Panc1 (cell line): ENCODE data around the gene LMAN1L. TPM values are rescaled to one million over a fixed set of nuclear protein-coding genes. Genes with fewer than 3 reads are reported as not detected.

ENCODE experiments used
- ATAC-seq: fragments of 200-7000 bp; cut with Tn5 transposase; 2 replicates; pipeline ENCODE4 v1.9.1; 2020; ENCODE audit warnings: mild to moderate bottlenecking, moderate library complexity
- BruUV-seq: library from RNA; stranded (reverse); fragments of 400-500 nt; replicated peaks from 2 replicates; lab custom pipeline; 2021; lab: Mats Ljungman, UMichigan
- CTCF ChIA-PET: fragments of 300-600 bp; sonication (Branson Sonifier 250); formaldehyde crosslinking; loops from one replicate; lab custom pipeline; 2022; ENCODE audit warnings: antibody characterized with exemption; lab: Charles Lee
- POLR2A ChIA-PET: fragments of 300-600 bp; sonication (Branson Sonifier 250); formaldehyde crosslinking; loops from one replicate; lab custom pipeline; 2022; ENCODE audit warnings: antibody characterized with exemption; lab: Charles Lee
- DNase-seq: peaks from one replicate; pipeline ENCODE4 v3.0.0-alpha.2; 2010; ENCODE audit warnings: low read depth, low spot score
- H3K27ac ChIP-seq: 2 replicates; pipeline ENCODE4 v1.5.1; 2011; ENCODE audit warnings: mild to moderate bottlenecking, low read length, inconsistent platforms
- H3K27me3 ChIP-seq: fragments of 200-500 bp; sonication (Bioruptor generic); 2 replicates; pipeline ENCODE4 v1.6.0; 2014; ENCODE audit warnings: low read length, inconsistent platforms; ENCODE audit not compliant: control insufficient read depth, insufficient read depth
- H3K36me3 ChIP-seq: fragments of 200-500 bp; sonication (Bioruptor generic); 2 replicates; pipeline ENCODE4 v1.5.1; 2014; ENCODE audit warnings: inconsistent platforms, mild to moderate bottlenecking, low read length, moderate library complexity; ENCODE audit not compliant: control insufficient read depth, insufficient read depth
- H3K4me1 ChIP-seq: 2 replicates; pipeline ENCODE4 v1.5.1; 2011; ENCODE audit warnings: inconsistent platforms, mild to moderate bottlenecking, low read length, moderate library complexity; ENCODE audit not compliant: control insufficient read depth, insufficient read depth
- H3K4me3 ChIP-seq, 2 experiments: 2 replicates each; pipeline ENCODE4 v1.5.1; 2011 to 2012; ENCODE audit warnings: low read depth in 2 of 2, low read length in 2 of 2, mild to moderate bottlenecking in 2 of 2, inconsistent platforms in 1 of 2, moderate library complexity in 1 of 2
- H3K9me3 ChIP-seq: fragments of 200-500 bp; sonication (Bioruptor generic); 2 replicates; pipeline ENCODE4 v1.5.1; 2014; ENCODE audit warnings: low read depth, mild to moderate bottlenecking, inconsistent platforms, low read length, moderate library complexity; ENCODE audit not compliant: control insufficient read depth, insufficient read depth
- CTCF ChIP-seq: fragments of 450-650 bp; IDR thresholded peaks from 2 replicates; pipeline ENCODE4 v1.5.1; 2017; ENCODE audit warnings: mild to moderate bottlenecking
- POLR2AphosphoS5 ChIP-seq: IDR thresholded peaks from 2 replicates; pipeline ENCODE4 v1.6.1; 2012; ENCODE audit warnings: mild to moderate bottlenecking, low read depth, low read length, moderate library complexity
- REST ChIP-seq, 2 experiments: IDR thresholded peaks; 2 replicates each; pipeline ENCODE4 v1.6.1; 2011 to 2012; ENCODE audit warnings: low read depth in 2 of 2, control low read depth in 1 of 2, low read length in 1 of 2, mild to moderate bottlenecking in 1 of 2, moderate library complexity in 1 of 2; ENCODE audit not compliant: insufficient read depth in 1 of 2
- SIN3A ChIP-seq: IDR thresholded peaks from 2 replicates; pipeline ENCODE4 v1.6.1; 2012; ENCODE audit warnings: low read depth, mild to moderate bottlenecking, low read length, moderate library complexity, borderline replicate concordance; ENCODE audit not compliant: insufficient read depth
- TCF7L2 ChIP-seq: IDR thresholded peaks from 2 replicates; pipeline ENCODE4 v1.6.1; 2011; ENCODE audit warnings: mild to moderate bottlenecking, low read depth, low read length, inconsistent platforms
- in situ Hi-C: cut with HindIII; loops from 2 replicates; pipeline ENCODE4 v1.10.0; 2016; ENCODE audit warnings: low sequenced_read_pairs, low pct_unique_long_range_greater_than_20kb
- intact Hi-C: fragments of 100-400 bp; cut with micrococcal nuclease; formaldehyde crosslinking; loops from one replicate; pipeline ENCODE4 v1.10.0; 2022; ENCODE audit not compliant: unreplicated experiment
- total RNA-seq: library from RNA; stranded (reverse); gene quantifications from one replicate; pipeline ENCODE4 v1.2.1, GENCODE V29; 2021; ENCODE audit not compliant: unreplicated experiment

Gene LMAN1L
- total RNA-seq, 1 experiment from 2014 or later, result not detected

DNA sequence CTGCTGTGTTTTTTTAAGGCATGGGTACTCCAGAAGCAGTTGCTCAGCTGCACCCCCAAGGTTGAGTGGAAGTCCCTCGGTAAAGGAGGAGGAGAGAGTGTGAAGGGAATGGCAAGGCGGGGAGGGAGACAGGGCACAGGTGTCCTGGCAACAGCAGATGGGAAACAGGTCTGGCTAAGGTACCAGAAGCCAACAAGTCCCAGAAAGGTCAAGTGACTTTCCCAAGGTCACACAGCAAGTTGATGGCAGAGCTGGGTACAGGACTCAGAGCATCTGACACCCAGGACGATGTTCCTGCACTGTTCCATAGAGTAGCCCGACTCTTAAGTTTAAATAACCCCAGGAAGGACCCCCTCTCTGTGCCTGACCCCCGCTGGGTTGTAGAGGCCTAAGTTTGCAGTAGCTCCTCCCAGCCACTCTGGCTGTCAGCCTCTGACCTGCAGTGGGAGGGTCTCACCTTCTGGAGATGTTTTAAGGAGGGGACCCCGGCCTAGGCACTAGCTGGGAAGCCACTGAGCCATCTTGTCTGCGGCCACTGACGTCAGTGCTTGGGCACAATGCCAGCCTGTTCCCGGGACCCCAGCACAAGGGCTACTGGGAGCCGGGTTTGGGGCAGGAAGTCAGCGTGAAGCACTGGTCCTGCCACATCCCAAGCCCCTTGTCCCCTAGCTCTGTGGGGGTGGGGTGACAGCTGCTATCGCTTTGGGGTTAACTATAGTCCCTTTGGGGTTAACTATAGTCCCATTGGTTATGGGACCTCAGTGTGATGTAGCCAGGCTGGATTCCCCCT is 20.2 kb upstream of the LMAN1L start:
- TF ChIP-seq REST (IDR thresholded peaks at IDR 0.05; ENCODE audit: insufficient read depth in 1 of 2, low read depth in 2 of 2, low read length in 1 of 2), result no peak
- TF ChIP-seq TCF7L2, result no peak
- no peak for TF ChIP-seq SIN3A
- no peak for TF ChIP-seq POLR2AphosphoS5
- no peak for TF ChIP-seq CTCF
- ATAC-seq (no peak), DNase-seq (no peak)
- Histone ChIP-seq H3K4me3 (no peak overlapping the region), H3K36me3 (no peaks in the 10 kb centered on the region), H3K27ac (no peak overlapping the region), H3K9me3 (no peaks in the 10 kb centered on the region), H3K27me3 (no peaks in the 10 kb centered on the region), H3K4me1 (peaks cover 48% of the 10 kb centered on the region)
- no TSS peak for BruUV-seq
- intact Hi-C loops, result no loop called here
- in situ Hi-C loops, result no loop called here
- ChIA-PET CTCF (interaction anchor here (1.7 kb wide), 1 partner anchor 11 kb away, joined by 5 read pairs; the partner anchor contains the start of gene CSK), POLR2A (no interaction called here)

DNA sequence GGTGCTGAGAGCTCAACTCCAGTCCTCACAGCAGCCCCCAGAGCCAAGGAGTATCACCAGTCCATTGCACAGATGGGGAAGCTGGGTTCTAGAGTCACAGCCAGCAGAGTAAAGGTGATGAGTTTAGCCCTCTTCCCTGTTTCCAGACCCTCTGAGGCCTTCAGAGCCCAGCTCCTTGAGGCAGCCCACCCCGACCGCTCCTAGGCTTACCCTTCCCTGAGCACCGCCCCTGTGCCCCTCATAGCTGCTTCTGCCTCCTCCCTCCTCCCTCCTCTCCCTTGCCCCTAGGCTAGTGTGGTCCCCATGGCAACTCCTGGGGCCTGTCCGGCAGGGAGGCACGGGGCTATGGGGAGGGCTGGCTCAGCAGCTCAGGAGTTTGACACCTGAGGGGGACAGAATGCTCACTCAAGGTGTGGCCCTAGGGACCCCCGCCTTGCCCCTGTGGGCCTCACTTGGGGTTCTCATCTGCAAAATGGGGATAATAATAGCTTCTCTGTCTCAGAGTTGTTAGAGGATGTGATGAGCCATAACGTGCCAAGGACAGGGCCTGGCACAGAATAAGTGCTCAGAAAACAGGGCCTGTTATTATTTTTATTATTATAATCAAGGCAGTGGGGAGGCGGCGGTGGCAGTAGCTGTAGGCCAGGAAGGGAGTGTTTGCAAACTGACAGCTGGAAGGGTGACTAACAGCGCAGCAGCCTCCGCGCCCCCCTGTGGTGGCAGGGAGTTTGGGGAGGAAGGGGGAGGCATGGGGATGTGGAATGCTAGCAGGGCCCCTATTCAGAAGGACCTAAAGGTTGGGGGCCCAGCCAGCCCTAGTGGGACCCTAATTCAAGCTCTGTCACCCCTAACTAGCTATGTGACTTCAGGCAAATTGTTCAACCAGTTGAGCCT is 19.3 kb upstream of the LMAN1L start:
- intact Hi-C loops, result no loop called here
- in situ Hi-C loops, result no loop called here
- POLR2A ChIA-PET, result no interaction called here
- peaks cover 39% of the 10 kb centered on the region for H3K4me1 ChIP-seq
- no peaks in the 10 kb centered on the region for H3K36me3 ChIP-seq
- DNase-seq (no peak), ATAC-seq (peak; percentile 35)
- CTCF ChIA-PET, result interaction anchor here (0.5 to 1.0 kb wide), 3 partner anchors 9 to 117 kb away, joined by 3 read pairs; no protein-coding TSS in a partner anchor
- TF ChIP-seq CTCF (no peak; the same call in 1 of the 2 replicates), SIN3A (no peak), POLR2AphosphoS5 (no peak), REST (IDR thresholded peaks at IDR 0.05; ENCODE audit: insufficient read depth in 1 of 2, low read depth in 2 of 2, low read length in 1 of 2) (no peak), TCF7L2 (no peak)
- no peaks in the 10 kb centered on the region for H3K9me3 ChIP-seq
- BruUV-seq, result no TSS peak
- H3K4me3 ChIP-seq, result no peak overlapping the region
- no peaks in the 10 kb centered on the region for H3K27me3 ChIP-seq
- H3K27ac ChIP-seq, result no peak overlapping the region
